ENCODE measurements around the gene CDK2. TPM values are rescaled to one million over a fixed set of nuclear protein-coding genes. Genes with fewer than 3 reads are reported as not detected.
"Not testable (repeated sequence)": the region's sequence is repeated elsewhere in the genome, so short reads cannot be mapped to it uniquely, and the experiment has no call there.

Gene CDK2
- total RNA-seq, 4 donors from 2014 or later: 22.1 to 54.4 (median 31.2) TPM

DNA sequence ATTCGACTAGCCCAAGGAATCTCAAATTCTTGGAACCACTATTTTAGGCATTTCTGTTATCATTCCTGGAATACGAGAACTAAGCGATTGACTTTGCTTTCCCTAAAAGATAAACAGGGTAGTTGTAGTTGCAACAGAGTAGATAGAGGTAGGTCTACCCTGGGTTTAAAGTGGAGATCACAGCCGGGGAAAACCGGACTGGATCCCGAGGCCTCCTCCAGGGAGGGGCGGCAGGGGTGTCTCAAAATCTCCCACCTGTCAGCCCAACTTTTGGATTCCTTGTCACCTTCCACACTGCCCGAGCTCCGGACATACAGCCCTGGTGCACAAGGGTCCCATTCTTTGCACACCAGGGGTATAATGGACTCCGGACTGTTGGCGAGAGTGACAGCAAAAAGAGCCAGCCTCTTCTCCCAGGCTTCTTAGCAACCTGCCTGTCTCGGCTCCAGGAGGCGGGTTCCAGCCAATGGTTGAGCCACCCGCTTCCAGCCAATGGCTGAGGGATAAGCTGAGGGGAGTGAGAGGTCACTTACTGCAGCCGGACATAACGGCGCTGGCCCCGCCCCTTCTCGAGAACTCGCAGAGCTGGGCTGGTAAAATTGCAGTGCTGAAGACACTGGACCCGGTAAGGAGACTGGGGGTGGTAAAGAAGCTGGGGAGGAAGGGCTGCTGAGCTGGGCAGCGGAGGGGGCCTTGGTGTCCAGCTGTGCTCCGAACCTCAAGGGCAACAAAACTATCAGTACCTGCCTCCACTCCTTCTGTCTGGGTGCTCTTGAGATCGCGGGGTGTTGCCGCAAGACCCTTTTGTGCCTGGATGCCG, 30.3 kb downstream of the CDK2 start, which contains the start of gene SUOX:
SUOX (plus strand) TSS at position 562 of the 820 bp plus-strand sequence. CDS start 4,946 bp downstream, outside the sequence.
- TF ChIP-seq EP300 (IDR thresholded peaks at IDR 0.05) (no peak), POLR2A (IDR thresholded peaks at IDR 0.05) (peak; percentile 38 to 48), POLR2AphosphoS5 (IDR thresholded peaks at IDR 0.05) (peak; percentile 79)
- TF ChIP-seq, protein P1, sequence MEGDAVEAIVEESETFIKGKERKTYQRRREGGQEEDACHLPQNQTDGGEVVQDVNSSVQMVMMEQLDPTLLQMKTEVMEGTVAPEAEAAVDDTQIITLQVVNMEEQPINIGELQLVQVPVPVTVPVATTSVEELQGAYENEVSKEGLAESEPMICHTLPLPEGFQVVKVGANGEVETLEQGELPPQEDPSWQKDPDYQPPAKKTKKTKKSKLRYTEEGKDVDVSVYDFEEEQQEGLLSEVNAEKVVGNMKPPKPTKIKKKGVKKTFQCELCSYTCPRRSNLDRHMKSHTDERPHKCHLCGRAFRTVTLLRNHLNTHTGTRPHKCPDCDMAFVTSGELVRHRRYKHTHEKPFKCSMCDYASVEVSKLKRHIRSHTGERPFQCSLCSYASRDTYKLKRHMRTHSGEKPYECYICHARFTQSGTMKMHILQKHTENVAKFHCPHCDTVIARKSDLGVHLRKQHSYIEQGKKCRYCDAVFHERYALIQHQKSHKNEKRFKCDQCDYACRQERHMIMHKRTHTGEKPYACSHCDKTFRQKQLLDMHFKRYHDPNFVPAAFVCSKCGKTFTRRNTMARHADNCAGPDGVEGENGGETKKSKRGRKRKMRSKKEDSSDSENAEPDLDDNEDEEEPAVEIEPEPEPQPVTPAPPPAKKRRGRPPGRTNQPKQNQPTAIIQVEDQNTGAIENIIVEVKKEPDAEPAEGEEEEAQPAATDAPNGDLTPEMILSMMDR (IDR thresholded peaks at IDR 0.05): no peak
- Histone ChIP-seq H3K36me3 (peaks cover 0 to 65% of the 10 kb centered on the region in 2 donors), H3K9me3 (no peaks in the 10 kb centered on the region), H3K4me3 (peak within 1 kb of the TSS; percentile 64 to 71), H3K27ac (peak within 1 kb of the TSS; percentile 68 to 89 (median 84)), H3K4me1 (peaks cover 0 to 28% (median 8%) of the 10 kb centered on the region in 3 donors), H3K27me3 (no peaks in the 10 kb centered on the region)
- peak; percentile 100 for ATAC-seq
- 0 to 2% methylated on average over 6 to 16 of the region's 27 CpGs for WGBS, 2 donors (ENCODE audit: low coverage in 1 of 2)

DNA sequence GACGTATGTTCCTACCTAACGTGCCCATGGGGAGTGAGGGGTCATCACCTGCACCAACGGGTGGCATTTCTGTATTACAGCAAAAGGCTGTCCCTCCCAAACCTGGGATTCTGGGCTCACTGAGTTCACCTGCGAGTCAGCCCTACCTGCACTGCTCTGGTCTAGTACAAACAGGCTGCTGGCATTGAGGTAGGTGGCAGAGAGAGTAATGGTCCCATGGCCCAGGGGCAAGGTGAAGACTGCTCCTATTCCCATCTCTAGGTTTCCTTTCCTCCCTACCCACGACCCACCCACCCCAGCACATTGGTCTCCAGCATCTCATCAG, 30.9 kb downstream of the CDK2 start:
- no peaks in the 10 kb centered on the region for H3K27me3 ChIP-seq
- TF ChIP-seq, protein P1 (IDR thresholded peaks at IDR 0.05): no peak
- TF ChIP-seq POLR2A (IDR thresholded peaks at IDR 0.05) (no peak), EP300 (IDR thresholded peaks at IDR 0.05) (no peak), POLR2AphosphoS5 (IDR thresholded peaks at IDR 0.05) (no peak)
- peaks cover 0 to 65% of the 10 kb centered on the region in 2 donors for H3K36me3 ChIP-seq
- H3K4me1 ChIP-seq: peaks cover 0 to 28% (median 8%) of the 10 kb centered on the region in 3 donors
- peak overlapping the region; percentile 68 to 89 (median 84) for H3K27ac ChIP-seq
- H3K4me3 ChIP-seq: peak overlapping the region; percentile 64 to 71
- no peak for ATAC-seq
- H3K9me3 ChIP-seq: no peaks in the 10 kb centered on the region
- 0% methylated on average over 1 of the region's 5 CpGs; no CpG with 5 or more reads in 1 of the 2 donors for WGBS, 2 donors (ENCODE audit: low coverage in 1 of 2)

DNA sequence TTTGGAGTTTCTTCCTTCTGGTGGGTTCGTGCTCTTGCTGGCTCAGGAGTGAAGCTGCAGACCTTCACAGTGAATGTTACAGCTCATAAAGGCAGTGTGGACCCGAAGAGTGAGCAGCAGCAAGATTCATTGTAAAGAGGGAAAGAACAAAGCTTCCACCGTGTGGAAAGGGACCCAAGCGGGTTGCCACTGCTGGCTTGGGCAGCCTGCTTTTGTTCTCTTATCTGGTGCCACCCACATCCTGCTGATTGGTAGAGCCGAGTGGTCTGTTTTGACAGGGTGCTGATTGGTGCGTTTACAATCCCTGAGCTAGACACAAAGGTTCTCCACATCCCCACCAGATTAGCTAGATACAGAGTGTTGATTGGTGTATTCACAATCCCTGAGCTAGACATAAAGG, 32.9 kb downstream of the CDK2 start:
- Histone ChIP-seq H3K36me3 (peaks cover 0 to 65% of the 10 kb centered on the region in 2 donors), H3K4me1 (peaks cover 0 to 28% (median 8%) of the 10 kb centered on the region in 3 donors)
- H3K27ac ChIP-seq, ATAC-seq, H3K9me3 ChIP-seq, H3K4me3 ChIP-seq, H3K27me3 ChIP-seq: not testable (repeated sequence)
- WGBS, 2 donors (ENCODE audit: low coverage in 1 of 2): 63% methylated on average over 6 of the region's 6 CpGs; no CpG with 5 or more reads in 1 of the 2 donors

DNA sequence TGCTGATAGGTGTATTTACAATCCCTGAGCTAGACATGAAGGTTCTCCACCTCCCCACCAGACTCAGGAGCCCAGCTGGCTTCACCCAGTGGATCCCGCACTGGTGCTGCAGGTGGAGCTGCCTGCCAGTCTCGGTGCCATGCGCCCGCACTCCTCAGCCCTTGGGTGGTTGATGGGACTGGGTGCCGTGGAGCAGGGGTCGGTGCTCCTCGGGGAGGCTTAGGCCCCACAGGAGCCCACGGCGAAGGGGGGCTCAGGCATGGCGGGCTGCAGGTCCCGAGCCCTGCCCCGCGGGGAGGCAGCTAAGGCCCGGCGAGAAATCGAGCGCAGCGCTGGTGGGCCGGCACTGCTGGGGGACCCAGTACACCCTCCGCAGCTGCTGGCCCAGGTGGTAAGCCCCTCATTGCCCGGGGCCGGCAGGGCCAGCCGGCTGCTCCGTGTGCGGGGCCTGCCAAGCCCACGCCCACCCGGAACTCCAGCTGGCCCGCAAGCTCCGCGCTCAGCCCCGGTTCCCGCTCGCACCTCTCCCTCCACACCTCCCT, 33.4 kb downstream of the CDK2 start:
- not testable (repeated sequence) for H3K27ac ChIP-seq, ATAC-seq, H3K27me3 ChIP-seq, H3K9me3 ChIP-seq, H3K4me3 ChIP-seq
- peaks cover 0 to 65% of the 10 kb centered on the region in 2 donors for H3K36me3 ChIP-seq
- peaks cover 0 to 28% (median 8%) of the 10 kb centered on the region in 3 donors for H3K4me1 ChIP-seq
- no CpG with 5 or more reads among the region's 33 CpGs for WGBS, 2 donors (ENCODE audit: low coverage in 1 of 2)

DNA sequence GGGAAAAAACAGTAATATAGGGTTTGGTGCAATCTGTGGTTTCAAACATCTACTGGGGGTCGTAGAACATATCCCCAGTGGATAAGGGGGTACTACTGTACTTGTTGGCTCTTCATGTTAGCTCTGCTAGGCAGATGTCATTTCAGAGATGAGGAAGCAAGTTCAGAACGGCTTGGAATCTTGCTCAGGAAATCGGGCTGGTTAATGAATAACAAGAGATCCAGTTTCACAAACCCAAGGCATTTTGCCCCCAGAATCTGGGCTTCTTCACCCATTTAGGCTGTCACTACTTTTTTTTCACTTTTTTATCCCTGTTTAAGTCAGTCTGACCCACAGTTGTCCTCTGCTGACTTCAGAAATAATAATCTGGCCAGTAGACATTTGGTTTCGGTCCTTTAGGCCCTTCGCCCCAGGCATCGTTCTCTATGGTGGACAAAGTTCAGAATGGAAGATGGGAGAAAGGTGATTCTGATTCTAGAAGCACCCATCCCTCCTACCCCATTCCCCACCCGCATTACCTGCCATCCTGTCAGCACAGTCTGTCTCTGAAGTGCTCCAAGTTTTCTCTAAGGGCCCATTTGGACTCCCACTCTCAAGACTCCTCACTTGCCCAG, 35.0 kb downstream of the CDK2 start:
- WGBS, 2 donors (ENCODE audit: low coverage in 1 of 2): 72% methylated on average over 4 to 7 of the region's 7 CpGs
- Histone ChIP-seq H3K4me1 (peaks cover 0 to 24% (median 8%) of the 10 kb centered on the region in 3 donors), H3K27me3 (no peaks in the 10 kb centered on the region), H3K9me3 (no peaks in the 10 kb centered on the region), H3K27ac (no peak overlapping the region), H3K36me3 (peaks cover 0 to 61% of the 10 kb centered on the region in 2 donors), H3K4me3 (no peak overlapping the region)
- TF ChIP-seq, protein P1 (IDR thresholded peaks at IDR 0.05): no peak
- TF ChIP-seq EP300 (IDR thresholded peaks at IDR 0.05) (no peak), POLR2A (IDR thresholded peaks at IDR 0.05) (no peak), POLR2AphosphoS5 (IDR thresholded peaks at IDR 0.05) (no peak)
- ATAC-seq: no peak

DNA sequence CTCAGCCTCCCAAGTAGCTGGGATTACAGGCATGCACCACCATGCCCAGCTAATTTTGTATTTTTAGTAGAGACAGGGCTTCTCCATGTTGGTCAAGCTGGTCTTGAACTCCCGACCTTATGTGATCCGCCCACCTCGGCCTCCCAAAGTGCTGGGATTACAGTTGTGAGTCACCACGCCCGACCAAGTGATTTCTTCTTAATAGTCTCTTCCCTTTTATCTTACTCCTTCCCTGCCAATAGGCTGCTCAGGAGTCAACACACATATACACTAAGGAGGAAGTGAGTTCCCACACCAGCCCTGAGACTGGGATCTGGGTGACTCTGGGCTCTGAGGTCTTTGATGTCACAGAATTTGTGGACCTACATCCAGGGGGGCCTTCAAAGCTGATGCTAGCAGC, 36.7 kb downstream of the CDK2 start:
- not testable (repeated sequence) for H3K27me3 ChIP-seq, H3K9me3 ChIP-seq, H3K4me3 ChIP-seq, ATAC-seq, H3K27ac ChIP-seq
- WGBS, 2 donors (ENCODE audit: low coverage in 1 of 2): 81% methylated on average over 5 of the region's 5 CpGs; no CpG with 5 or more reads in 1 of the 2 donors
- peaks cover 0 to 61% of the 10 kb centered on the region in 2 donors for H3K36me3 ChIP-seq
- H3K4me1 ChIP-seq: peaks cover 0 to 24% (median 0%) of the 10 kb centered on the region in 3 donors

All from gastroesophageal sphincter (tissue), 4 donors.